Fibroblast of skin of scalp (primary cell): ENCODE measurements around the gene FCHO2. TPM values are rescaled to one million over a fixed set of nuclear protein-coding genes. Genes with fewer than 3 reads are reported as not detected.
"Not testable (repeated sequence)": the region's sequence is repeated elsewhere in the genome, so short reads cannot be mapped to it uniquely, and the experiment has no call there.

Experiments
- DNase-seq: peaks from one replicate; pipeline ENCODE4 v3.0.0-alpha.2; 2013
- polyA plus RNA-seq, 2 experiments: library from polyadenylated mRNA; unstranded; fragments of 120-200 nt; gene quantifications; one replicate each; pipeline ENCODE4 v1.2.1, GENCODE V29; 2013; ENCODE audit not compliant: insufficient read length in 2 of 2

FCHO2 gene, protein sequence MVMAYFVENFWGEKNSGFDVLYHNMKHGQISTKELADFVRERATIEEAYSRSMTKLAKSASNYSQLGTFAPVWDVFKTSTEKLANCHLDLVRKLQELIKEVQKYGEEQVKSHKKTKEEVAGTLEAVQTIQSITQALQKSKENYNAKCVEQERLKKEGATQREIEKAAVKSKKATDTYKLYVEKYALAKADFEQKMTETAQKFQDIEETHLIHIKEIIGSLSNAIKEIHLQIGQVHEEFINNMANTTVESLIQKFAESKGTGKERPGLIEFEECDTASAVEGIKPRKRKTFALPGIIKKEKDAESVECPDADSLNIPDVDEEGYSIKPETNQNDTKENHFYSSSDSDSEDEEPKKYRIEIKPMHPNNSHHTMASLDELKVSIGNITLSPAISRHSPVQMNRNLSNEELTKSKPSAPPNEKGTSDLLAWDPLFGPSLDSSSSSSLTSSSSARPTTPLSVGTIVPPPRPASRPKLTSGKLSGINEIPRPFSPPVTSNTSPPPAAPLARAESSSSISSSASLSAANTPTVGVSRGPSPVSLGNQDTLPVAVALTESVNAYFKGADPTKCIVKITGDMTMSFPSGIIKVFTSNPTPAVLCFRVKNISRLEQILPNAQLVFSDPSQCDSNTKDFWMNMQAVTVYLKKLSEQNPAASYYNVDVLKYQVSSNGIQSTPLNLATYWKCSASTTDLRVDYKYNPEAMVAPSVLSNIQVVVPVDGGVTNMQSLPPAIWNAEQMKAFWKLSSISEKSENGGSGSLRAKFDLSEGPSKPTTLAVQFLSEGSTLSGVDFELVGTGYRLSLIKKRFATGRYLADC
- polyA plus RNA-seq (2013, experiment 1 of 2; ENCODE audit: insufficient read length) = 13.7 TPM
- 13.6 TPM for polyA plus RNA-seq (2013, experiment 2 of 2; ENCODE audit: insufficient read length)

DNA sequence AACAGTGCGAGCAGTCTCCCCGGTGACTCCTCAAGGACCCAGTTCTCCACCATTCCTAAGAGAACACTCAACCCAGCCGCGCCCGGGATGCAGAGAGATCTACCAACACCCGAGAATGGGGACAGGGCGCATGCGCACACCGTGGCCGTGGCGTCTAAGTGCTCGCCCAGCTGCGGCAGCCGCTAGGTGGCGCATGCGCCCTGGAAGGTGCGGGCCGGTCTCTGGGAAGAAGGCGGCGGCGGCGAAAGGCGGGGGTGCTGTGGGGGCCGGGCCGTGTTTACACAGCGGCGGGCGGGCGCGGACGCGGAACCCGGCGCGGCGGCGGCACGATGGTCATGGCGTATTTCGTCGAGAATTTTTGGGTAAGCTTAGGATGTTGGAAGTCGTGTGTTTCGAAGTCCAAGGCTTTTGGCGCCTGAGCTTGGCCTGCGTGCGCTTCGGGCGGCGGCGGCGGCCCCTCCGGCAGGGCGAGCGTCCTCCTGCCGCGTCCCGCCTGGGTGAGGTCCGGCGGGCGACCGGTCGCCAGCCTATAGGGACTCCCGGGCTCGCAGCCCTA lies at the start of gene FCHO2:
TSS of gene FCHO2 (plus strand) at position 274 of the 556 bp plus-strand sequence. CDS start at position 330, 56 bp downstream.
- peak; percentile 98 for DNase-seq

DNA sequence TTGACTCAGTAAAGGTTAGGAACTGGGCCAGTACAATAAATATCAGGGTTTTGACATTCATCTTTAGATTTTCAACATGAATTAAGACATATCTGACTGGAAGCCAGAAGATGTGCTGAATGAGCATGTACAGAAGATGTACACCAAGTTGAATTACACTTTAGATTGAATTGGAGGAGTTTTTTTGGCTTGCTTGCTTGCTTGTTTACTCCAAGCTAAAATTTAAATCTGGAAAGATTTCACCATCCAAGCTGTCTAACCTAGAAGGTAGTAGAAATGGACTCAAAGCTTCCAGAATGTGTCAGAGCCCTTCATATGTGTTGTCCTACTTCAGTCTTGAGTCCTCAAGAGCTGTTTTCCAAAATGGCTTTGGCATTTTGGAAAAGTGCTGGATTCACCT lies 49.0 kb upstream of the FCHO2 start:
- DNase-seq = no peak

DNA sequence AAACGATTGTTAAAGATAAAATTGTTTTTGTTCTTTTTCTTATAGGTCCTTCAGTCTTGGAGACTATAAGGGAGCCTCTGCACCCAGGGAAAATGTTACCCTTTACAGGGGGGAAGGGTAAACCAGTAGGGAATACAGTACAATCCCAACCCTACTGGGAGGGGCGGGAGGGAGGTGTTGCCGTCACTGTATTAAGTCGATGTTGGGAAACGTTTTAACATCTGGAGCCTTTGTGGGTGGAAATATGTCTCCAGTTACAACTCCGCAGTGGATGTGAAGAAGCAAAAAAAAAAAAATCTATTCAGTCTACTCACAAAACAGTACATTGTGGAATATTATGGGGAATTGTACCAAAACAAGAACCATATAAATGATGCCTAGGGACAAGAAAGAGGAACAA lies 47.2 kb upstream of the FCHO2 start:
- DNase-seq = peak; percentile 13

DNA sequence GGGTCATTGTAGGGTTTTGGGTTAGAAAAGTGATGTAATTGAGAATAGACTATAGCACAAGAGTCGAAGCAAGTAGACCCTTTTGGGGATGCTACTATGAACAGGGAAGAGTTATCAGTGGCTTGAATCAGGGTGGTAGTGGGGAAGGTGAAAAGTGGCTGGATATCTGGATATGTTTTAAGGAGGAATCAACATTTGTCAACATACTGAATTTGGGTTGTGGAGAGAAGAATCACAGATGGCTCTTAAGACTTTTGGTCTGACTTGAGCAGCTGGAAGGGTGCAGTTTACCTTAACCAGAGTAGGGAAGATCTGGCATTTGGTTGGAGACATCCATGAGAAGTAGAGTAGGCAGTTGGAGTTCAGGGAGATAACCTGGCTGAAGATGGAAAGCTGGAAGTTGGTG lies 38.5 kb upstream of the FCHO2 start:
- no peak for DNase-seq

GRCh38 chr5:72920690-72921502 lies 34.9 kb upstream of the FCHO2 start:
- peak; percentile 63 for DNase-seq

- peak; percentile 9 for DNase-seq
Measured at GRCh38 chr5:72921886-72922285, 34.0 kb upstream of the FCHO2 start.

DNA sequence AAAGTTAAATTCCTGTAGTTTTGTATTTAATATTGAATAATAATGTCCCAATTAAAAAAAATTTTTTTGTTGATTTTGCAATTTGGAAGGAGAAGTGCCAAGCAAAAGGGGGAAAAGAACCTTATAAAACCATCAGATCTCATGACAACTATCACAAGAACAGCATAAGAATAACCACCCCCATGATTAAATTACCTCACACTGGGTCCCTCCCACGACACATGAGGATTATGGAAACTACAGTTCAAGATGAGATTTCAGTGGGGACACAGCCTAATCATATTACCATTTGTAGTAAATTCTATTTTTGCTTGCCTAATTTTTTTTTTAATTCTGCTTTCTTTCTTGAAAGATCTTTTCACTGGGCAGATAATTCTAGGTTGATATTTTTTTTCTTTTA lies 33.4 kb upstream of the FCHO2 start:
- no peak for DNase-seq

GRCh38 chr5:72925336-72926010 lies 30.4 kb upstream of the FCHO2 start:
- no peak for DNase-seq

DNA sequence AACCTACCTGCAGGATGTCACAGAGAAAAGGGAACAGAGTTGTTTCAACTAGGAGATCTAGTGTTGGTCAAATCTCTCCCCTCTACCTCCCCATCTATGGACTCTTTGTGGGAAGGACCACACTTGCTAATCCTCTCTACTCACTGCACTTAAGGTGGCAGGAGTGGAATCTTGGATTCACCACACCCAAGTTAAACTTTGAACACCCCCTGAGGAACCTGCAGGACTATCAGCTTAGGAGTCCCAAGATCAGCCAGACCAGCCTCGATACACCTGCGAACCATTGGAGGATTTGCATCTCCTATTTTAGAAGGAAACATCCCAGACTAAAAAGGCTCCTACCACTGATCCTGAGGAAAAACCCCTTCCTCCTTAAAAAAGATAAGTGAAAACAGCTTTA lies 23.2 kb upstream of the FCHO2 start:
- DNase-seq = not testable (repeated sequence)

DNA sequence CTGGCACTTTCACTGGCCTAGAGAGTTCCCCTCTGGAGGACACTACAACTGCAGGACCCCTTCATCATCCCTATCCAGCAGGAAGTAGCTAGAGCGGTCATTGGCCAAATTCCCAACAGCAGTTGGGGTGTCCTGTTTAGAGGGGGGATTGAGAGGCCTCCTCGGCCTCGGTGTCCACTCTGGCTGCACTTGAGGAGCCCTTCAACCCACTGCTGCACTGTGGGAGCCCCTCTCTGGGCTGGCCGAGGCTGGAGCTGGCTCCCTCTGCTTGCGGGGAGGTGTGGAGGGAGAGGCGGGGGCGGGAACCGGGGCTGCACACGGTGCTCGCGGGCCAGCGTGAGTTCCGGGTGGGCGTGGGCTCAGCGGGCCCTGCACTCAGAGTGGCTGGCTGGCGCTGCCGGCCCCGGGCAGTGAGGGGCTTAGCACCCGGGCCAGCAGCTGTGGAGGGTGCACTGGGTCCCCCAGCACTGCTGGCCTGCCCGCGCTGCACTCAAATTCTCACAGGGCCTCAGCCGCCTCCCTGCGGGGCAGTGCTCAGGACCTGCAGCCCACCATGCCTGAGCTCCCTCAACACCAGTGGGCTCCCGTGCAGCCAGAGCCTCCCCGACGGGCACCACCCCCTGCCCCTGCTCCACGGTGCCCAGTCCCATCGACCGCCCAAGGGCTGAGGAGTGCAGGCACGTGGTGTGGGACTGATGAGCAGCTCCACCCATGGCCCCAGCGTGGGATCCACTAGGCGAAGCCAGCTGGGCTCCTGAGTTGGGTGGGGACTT lies 20.7 kb upstream of the FCHO2 start:
- DNase-seq = not testable (repeated sequence)

GRCh38 chr5:72936893-72937292 lies 18.9 kb upstream of the FCHO2 start:
- no peak for DNase-seq

DNA sequence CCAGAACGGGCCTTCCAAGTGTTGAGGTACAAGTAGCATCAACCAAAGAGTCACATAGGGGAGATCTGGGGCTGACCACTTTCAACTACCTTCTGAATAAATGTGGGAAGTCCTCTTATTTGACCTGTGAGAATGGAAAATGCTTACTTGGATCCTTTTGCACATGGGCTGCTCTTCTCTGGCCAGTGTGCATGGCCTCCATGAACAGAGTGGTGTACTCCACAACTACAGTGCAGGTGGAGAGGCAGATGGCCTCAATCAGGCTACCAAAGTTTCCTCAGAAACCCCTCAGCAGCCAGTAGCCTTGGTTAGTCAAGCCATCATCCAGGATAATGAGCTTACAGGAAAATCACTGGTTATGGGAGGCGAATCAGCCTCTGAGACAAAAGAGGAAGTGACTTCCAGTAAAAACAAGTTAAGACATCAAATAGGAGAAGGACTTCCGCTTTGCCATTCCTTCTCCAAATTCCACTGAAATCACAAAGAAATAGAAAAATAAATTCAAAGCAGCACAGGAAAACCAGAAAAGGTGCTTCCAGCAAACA lies 18.3 kb upstream of the FCHO2 start:
- DNase-seq = no peak

- DNase-seq = no peak
Measured at GRCh38 chr5:72938206-72938605, 17.6 kb upstream of the FCHO2 start.

GRCh38 chr5:72940082-72940481 lies 15.8 kb upstream of the FCHO2 start:
- no peak for DNase-seq

GRCh38 chr5:72943307-72943706 lies 12.5 kb upstream of the FCHO2 start:
- no peak for DNase-seq

- DNase-seq = no peak
Measured at GRCh38 chr5:72947498-72947897, 8.3 kb upstream of the FCHO2 start.

DNA sequence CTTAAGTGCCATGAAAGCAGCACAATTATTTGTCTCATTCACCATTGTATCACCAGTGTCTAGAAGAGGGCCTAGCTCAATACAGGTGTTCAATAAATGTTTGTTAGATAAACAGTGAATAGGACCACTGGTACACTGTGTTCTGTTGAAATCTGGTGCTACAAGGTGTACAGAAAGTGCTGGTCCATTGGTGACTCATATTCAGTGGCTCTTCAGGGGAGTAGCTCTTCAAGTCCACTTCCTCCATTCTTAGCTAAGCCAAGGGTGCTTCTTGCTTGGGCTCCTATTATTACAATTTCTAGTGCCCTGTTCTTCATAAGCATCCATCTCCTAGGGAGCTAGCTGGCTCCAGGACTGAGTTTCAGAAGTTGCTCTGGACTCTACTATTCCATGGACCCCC lies 6.4 kb upstream of the FCHO2 start:
- DNase-seq = no peak

DNA sequence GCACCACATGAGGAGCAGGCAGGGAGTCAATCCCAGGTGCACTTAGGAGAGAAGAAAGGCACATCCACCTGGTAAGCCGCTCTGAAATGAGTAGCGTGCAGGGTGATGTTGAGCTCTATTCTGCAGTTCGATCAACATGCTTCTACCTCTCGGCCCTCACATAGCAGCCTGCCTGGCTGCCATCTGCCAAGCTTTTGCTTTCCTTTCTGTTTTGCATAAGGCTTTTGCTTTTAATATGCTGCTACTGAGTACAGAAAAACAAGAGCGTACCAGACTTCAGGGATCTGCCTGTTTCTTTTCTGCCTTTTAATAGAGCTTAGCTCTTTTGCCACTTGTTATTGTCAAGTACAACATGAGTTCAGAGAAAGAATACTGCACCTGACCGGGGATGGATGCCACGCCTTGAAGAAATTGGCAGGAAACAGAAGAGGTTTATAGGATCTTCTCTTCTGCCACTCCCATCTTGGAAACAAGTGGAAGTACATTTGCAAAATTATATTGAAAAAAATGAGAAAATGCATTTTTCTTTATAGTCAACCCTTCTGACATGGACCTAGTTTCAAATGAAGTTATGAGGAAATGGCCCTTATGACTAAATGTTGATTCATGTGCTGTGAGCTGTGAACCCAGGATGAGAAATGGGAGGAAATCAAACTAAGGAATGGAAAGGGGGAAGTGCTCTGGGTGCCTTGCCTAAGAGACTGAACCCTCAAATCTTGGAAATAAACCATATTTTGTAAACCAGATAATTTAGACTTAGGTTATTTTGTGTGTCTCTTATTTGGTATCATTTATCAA lies 4.0 kb upstream of the FCHO2 start:
- peak; percentile 83 for DNase-seq

DNA sequence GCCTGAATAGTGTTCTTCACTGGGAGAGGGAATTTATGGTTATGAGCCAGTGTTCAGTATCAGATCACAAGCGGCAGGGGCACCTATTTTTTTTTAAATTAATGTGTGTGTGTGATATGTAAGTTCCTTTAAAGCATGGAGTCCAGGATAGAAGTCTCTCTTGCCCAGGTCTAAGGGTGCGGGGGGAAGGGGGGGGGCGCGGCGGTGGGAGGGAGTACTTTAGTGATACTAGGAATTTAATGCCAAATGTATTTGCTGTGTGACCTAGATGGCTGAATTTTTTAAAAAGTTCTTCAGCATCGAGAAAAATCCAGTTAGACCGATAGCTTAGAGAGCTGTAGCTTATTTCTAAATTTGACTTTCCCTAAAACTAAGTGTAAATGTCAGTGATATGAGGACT lies 1.5 kb upstream of the FCHO2 start:
- no peak for DNase-seq
